ENCODE measurements around the gene HDHD3. TPM values are rescaled to one million over a fixed set of nuclear protein-coding genes. Genes with fewer than 3 reads are reported as not detected.

HDHD3 gene
- polyA plus RNA-seq, 4 donors, result 96.9 to 370 (median 210) TPM

- Histone ChIP-seq H3K4me1 (ENCODE audit: control insufficient read depth in 3 of 3, insufficient read depth in 2 of 3, low read depth in 1 of 3, low read length in 2 of 3) (peaks cover 0 to 23% (median 0%) of the 10 kb centered on the region in 3 donors), H3K36me3 (ENCODE audit: control insufficient read depth in 3 of 3, insufficient read depth in 2 of 3, low read depth in 1 of 3, low read length in 3 of 3) (peaks cover 0 to 8% (median 0%) of the 10 kb centered on the region in 3 donors), H3K27ac (ENCODE audit: low read depth in 1 of 3, low read length in 2 of 3) (no peak overlapping the region), H3K9me3 (ENCODE audit: control insufficient read depth in 2 of 2, insufficient read depth in 1 of 2, low read depth in 1 of 2, low read length in 1 of 2) (no peaks in the 10 kb centered on the region), H3K27me3 (ENCODE audit: control insufficient read depth in 3 of 3, insufficient read depth in 3 of 3, low read length in 3 of 3) (peaks cover 0 to 4% (median 0%) of the 10 kb centered on the region in 3 donors), H3K4me3 (ENCODE audit: low read depth in 1 of 3, low read length in 3 of 3) (no peak overlapping the region)
- 69 to 85% (median 78%) methylated on average over 6 of the region's 6 CpGs for WGBS, 3 donors
- DNase-seq (no peak), FAIRE-seq (no peak)
Observed at GRCh38 chr9:113352006-113352405, 24.8 kb downstream of the HDHD3 start.

GRCh38 chr9:113350937-113351336, 25.8 kb downstream of the HDHD3 start:
- peaks cover 0 to 24% (median 0%) of the 10 kb centered on the region in 3 donors for H3K4me1 ChIP-seq (ENCODE audit: control insufficient read depth in 3 of 3, insufficient read depth in 2 of 3, low read depth in 1 of 3, low read length in 2 of 3)
- DNase-seq (no peak), FAIRE-seq (no peak)
- no peak overlapping the region for H3K4me3 ChIP-seq (ENCODE audit: low read depth in 1 of 3, low read length in 3 of 3)
- no peaks in the 10 kb centered on the region for H3K9me3 ChIP-seq (ENCODE audit: control insufficient read depth in 2 of 2, insufficient read depth in 1 of 2, low read depth in 1 of 2, low read length in 1 of 2)
- peaks cover 0 to 4% (median 0%) of the 10 kb centered on the region in 3 donors for H3K27me3 ChIP-seq (ENCODE audit: control insufficient read depth in 3 of 3, insufficient read depth in 3 of 3, low read length in 3 of 3)
- WGBS, 3 donors, result 43 to 66% (median 48%) methylated on average over 6 of the region's 6 CpGs
- H3K27ac ChIP-seq (ENCODE audit: low read depth in 1 of 3, low read length in 2 of 3), result no peak overlapping the region
- peaks cover 0 to 8% (median 0%) of the 10 kb centered on the region in 3 donors for H3K36me3 ChIP-seq (ENCODE audit: control insufficient read depth in 3 of 3, insufficient read depth in 2 of 3, low read depth in 1 of 3, low read length in 3 of 3)

GRCh38 chr9:113350107-113350661, 26.6 kb downstream of the HDHD3 start:
- Histone ChIP-seq H3K27me3 (ENCODE audit: control insufficient read depth in 3 of 3, insufficient read depth in 3 of 3, low read length in 3 of 3) (peaks cover 0 to 4% (median 0%) of the 10 kb centered on the region in 3 donors), H3K4me1 (ENCODE audit: control insufficient read depth in 3 of 3, insufficient read depth in 2 of 3, low read depth in 1 of 3, low read length in 2 of 3) (peaks cover 0 to 28% (median 0%) of the 10 kb centered on the region in 3 donors), H3K4me3 (ENCODE audit: low read depth in 1 of 3, low read length in 3 of 3) (peak overlapping the region; percentile 62 to 88 (median 68)), H3K27ac (ENCODE audit: low read depth in 1 of 3, low read length in 2 of 3) (peak overlapping the region in 1 of 3 donors; percentile 14), H3K36me3 (ENCODE audit: control insufficient read depth in 3 of 3, insufficient read depth in 2 of 3, low read depth in 1 of 3, low read length in 3 of 3) (peaks cover 0 to 2% (median 0%) of the 10 kb centered on the region in 3 donors), H3K9me3 (ENCODE audit: control insufficient read depth in 2 of 2, insufficient read depth in 1 of 2, low read depth in 1 of 2, low read length in 1 of 2) (no peaks in the 10 kb centered on the region)
- FAIRE-seq (no peak), DNase-seq (no peak)
- 2 to 8% (median 3%) methylated on average over 14 of the region's 14 CpGs for WGBS, 3 donors

GRCh38 chr9:113349445-113350094, 27.2 kb downstream of the HDHD3 start, which contains the start of gene BSPRY:
Gene BSPRY, plus strand, starts transcription at chr9:113349541. Its CDS starts 39 bp downstream, at chr9:113349580.
- Histone ChIP-seq H3K27me3 (ENCODE audit: control insufficient read depth in 3 of 3, insufficient read depth in 3 of 3, low read length in 3 of 3) (peaks cover 0 to 4% (median 0%) of the 10 kb centered on the region in 3 donors), H3K36me3 (ENCODE audit: control insufficient read depth in 3 of 3, insufficient read depth in 2 of 3, low read depth in 1 of 3, low read length in 3 of 3) (peaks cover 0 to 2% (median 0%) of the 10 kb centered on the region in 3 donors), H3K27ac (ENCODE audit: low read depth in 1 of 3, low read length in 2 of 3) (peak within 1 kb of the TSS; percentile 14 to 56 (median 48)), H3K4me3 (ENCODE audit: low read depth in 1 of 3, low read length in 3 of 3) (peak within 1 kb of the TSS; percentile 62 to 88 (median 68)), H3K4me1 (ENCODE audit: control insufficient read depth in 3 of 3, insufficient read depth in 2 of 3, low read depth in 1 of 3, low read length in 2 of 3) (peaks cover 0 to 30% (median 0%) of the 10 kb centered on the region in 3 donors), H3K9me3 (ENCODE audit: control insufficient read depth in 2 of 2, insufficient read depth in 1 of 2, low read depth in 1 of 2, low read length in 1 of 2) (no peaks in the 10 kb centered on the region)
- FAIRE-seq (no peak), DNase-seq (peak; percentile 57 to 81)
- 0 to 1% (median 1%) methylated on average over 47 to 71 of the region's 71 CpGs for WGBS, 3 donors

GRCh38 chr9:113349066-113349444, 27.7 kb downstream of the HDHD3 start:
- Histone ChIP-seq H3K9me3 (ENCODE audit: control insufficient read depth in 2 of 2, insufficient read depth in 1 of 2, low read depth in 1 of 2, low read length in 1 of 2) (no peaks in the 10 kb centered on the region), H3K27ac (ENCODE audit: low read depth in 1 of 3, low read length in 2 of 3) (no peak overlapping the region), H3K4me3 (ENCODE audit: low read depth in 1 of 3, low read length in 3 of 3) (peak overlapping the region; percentile 16 to 88 (median 68)), H3K27me3 (ENCODE audit: control insufficient read depth in 3 of 3, insufficient read depth in 3 of 3, low read length in 3 of 3) (peaks cover 0 to 4% (median 0%) of the 10 kb centered on the region in 3 donors), H3K36me3 (ENCODE audit: control insufficient read depth in 3 of 3, insufficient read depth in 2 of 3, low read depth in 1 of 3, low read length in 3 of 3) (peaks cover 0 to 2% (median 0%) of the 10 kb centered on the region in 3 donors), H3K4me1 (ENCODE audit: control insufficient read depth in 3 of 3, insufficient read depth in 2 of 3, low read depth in 1 of 3, low read length in 2 of 3) (peaks cover 0 to 32% (median 0%) of the 10 kb centered on the region in 3 donors)
- DNase-seq, result no peak
- no peak for FAIRE-seq
- 13 to 24% (median 16%) methylated on average over 13 of the region's 13 CpGs for WGBS, 3 donors

GRCh38 chr9:113348437-113348836, 28.3 kb downstream of the HDHD3 start:
- Histone ChIP-seq H3K4me1 (ENCODE audit: control insufficient read depth in 3 of 3, insufficient read depth in 2 of 3, low read depth in 1 of 3, low read length in 2 of 3) (peaks cover 0 to 38% (median 0%) of the 10 kb centered on the region in 3 donors), H3K36me3 (ENCODE audit: control insufficient read depth in 3 of 3, insufficient read depth in 2 of 3, low read depth in 1 of 3, low read length in 3 of 3) (peaks cover 0 to 2% (median 0%) of the 10 kb centered on the region in 3 donors), H3K27me3 (ENCODE audit: control insufficient read depth in 3 of 3, insufficient read depth in 3 of 3, low read length in 3 of 3) (peaks cover 0 to 4% (median 0%) of the 10 kb centered on the region in 3 donors), H3K9me3 (ENCODE audit: control insufficient read depth in 2 of 2, insufficient read depth in 1 of 2, low read depth in 1 of 2, low read length in 1 of 2) (no peaks in the 10 kb centered on the region), H3K27ac (ENCODE audit: low read depth in 1 of 3, low read length in 2 of 3) (no peak overlapping the region), H3K4me3 (ENCODE audit: low read depth in 1 of 3, low read length in 3 of 3) (no peak overlapping the region)
- 68 to 80% (median 72%) methylated on average over 3 of the region's 3 CpGs for WGBS, 3 donors
- FAIRE-seq, result no peak
- no peak for DNase-seq

- Histone ChIP-seq H3K27ac (ENCODE audit: low read depth in 1 of 3, low read length in 2 of 3) (peak overlapping the region in 1 of 3 donors; percentile 5), H3K27me3 (ENCODE audit: control insufficient read depth in 3 of 3, insufficient read depth in 3 of 3, low read length in 3 of 3) (peaks cover 0 to 4% (median 0%) of the 10 kb centered on the region in 3 donors), H3K4me1 (ENCODE audit: control insufficient read depth in 3 of 3, insufficient read depth in 2 of 3, low read depth in 1 of 3, low read length in 2 of 3) (peaks cover 0 to 38% (median 0%) of the 10 kb centered on the region in 3 donors), H3K36me3 (ENCODE audit: control insufficient read depth in 3 of 3, insufficient read depth in 2 of 3, low read depth in 1 of 3, low read length in 3 of 3) (no peaks in the 10 kb centered on the region), H3K4me3 (ENCODE audit: low read depth in 1 of 3, low read length in 3 of 3) (no peak overlapping the region), H3K9me3 (ENCODE audit: control insufficient read depth in 2 of 2, insufficient read depth in 1 of 2, low read depth in 1 of 2, low read length in 1 of 2) (no peaks in the 10 kb centered on the region)
- FAIRE-seq, result no peak
- DNase-seq, result no peak
- WGBS, 3 donors, result 0 to 36% (median 3%) methylated on average over 1 of the region's 1 CpG
Observed at GRCh38 chr9:113345671-113346070, 31.1 kb downstream of the HDHD3 start.

- H3K27ac ChIP-seq (ENCODE audit: low read depth in 1 of 3, low read length in 2 of 3), result peak overlapping the region in 1 of 3 donors; percentile 5
- H3K4me3 ChIP-seq (ENCODE audit: low read depth in 1 of 3, low read length in 3 of 3), result no peak overlapping the region
- H3K4me1 ChIP-seq (ENCODE audit: control insufficient read depth in 3 of 3, insufficient read depth in 2 of 3, low read depth in 1 of 3, low read length in 2 of 3), result peaks cover 0 to 33% (median 0%) of the 10 kb centered on the region in 3 donors
- no peaks in the 10 kb centered on the region for H3K36me3 ChIP-seq (ENCODE audit: control insufficient read depth in 3 of 3, insufficient read depth in 2 of 3, low read depth in 1 of 3, low read length in 3 of 3)
- DNase-seq (peak; percentile 44 to 45), FAIRE-seq (no peak)
- H3K9me3 ChIP-seq (ENCODE audit: control insufficient read depth in 2 of 2, insufficient read depth in 1 of 2, low read depth in 1 of 2, low read length in 1 of 2), result no peaks in the 10 kb centered on the region
- WGBS, 3 donors, result 12 to 48% (median 22%) methylated on average over 2 of the region's 2 CpGs
- H3K27me3 ChIP-seq (ENCODE audit: control insufficient read depth in 3 of 3, insufficient read depth in 3 of 3, low read length in 3 of 3), result peaks cover 0 to 4% (median 0%) of the 10 kb centered on the region in 3 donors
Observed at GRCh38 chr9:113345190-113345589, 31.6 kb downstream of the HDHD3 start.
